Panc1 (cell line): Measurements from ENCODE around the gene SENP7. TPM values are rescaled to one million over a fixed set of nuclear protein-coding genes. Genes with fewer than 3 reads are reported as not detected.

ENCODE experiments used
- ATAC-seq: fragments of 200-7000 bp; cut with Tn5 transposase; 2 replicates; pipeline ENCODE4 v1.9.1; 2020; ENCODE audit warnings: mild to moderate bottlenecking, moderate library complexity
- BruUV-seq: library from RNA; stranded (reverse); fragments of 400-500 nt; replicated peaks from 2 replicates; lab custom pipeline; 2021; lab: Mats Ljungman, UMichigan
- CTCF ChIA-PET: fragments of 300-600 bp; sonication (Branson Sonifier 250); formaldehyde crosslinking; loops from one replicate; lab custom pipeline; 2022; ENCODE audit warnings: antibody characterized with exemption; lab: Charles Lee
- POLR2A ChIA-PET: fragments of 300-600 bp; sonication (Branson Sonifier 250); formaldehyde crosslinking; loops from one replicate; lab custom pipeline; 2022; ENCODE audit warnings: antibody characterized with exemption; lab: Charles Lee
- DNase-seq: peaks from one replicate; pipeline ENCODE4 v3.0.0-alpha.2; 2010; ENCODE audit warnings: low read depth, low spot score
- H3K27ac ChIP-seq: 2 replicates; pipeline ENCODE4 v1.5.1; 2011; ENCODE audit warnings: mild to moderate bottlenecking, low read length, inconsistent platforms
- H3K27me3 ChIP-seq: fragments of 200-500 bp; sonication (Bioruptor generic); 2 replicates; pipeline ENCODE4 v1.6.0; 2014; ENCODE audit warnings: low read length, inconsistent platforms; ENCODE audit not compliant: control insufficient read depth, insufficient read depth
- H3K36me3 ChIP-seq: fragments of 200-500 bp; sonication (Bioruptor generic); 2 replicates; pipeline ENCODE4 v1.5.1; 2014; ENCODE audit warnings: inconsistent platforms, mild to moderate bottlenecking, low read length, moderate library complexity; ENCODE audit not compliant: control insufficient read depth, insufficient read depth
- H3K4me1 ChIP-seq: 2 replicates; pipeline ENCODE4 v1.5.1; 2011; ENCODE audit warnings: inconsistent platforms, mild to moderate bottlenecking, low read length, moderate library complexity; ENCODE audit not compliant: control insufficient read depth, insufficient read depth
- H3K4me3 ChIP-seq, 2 experiments: 2 replicates each; pipeline ENCODE4 v1.5.1; 2011 to 2012; ENCODE audit warnings: low read depth in 2 of 2, low read length in 2 of 2, mild to moderate bottlenecking in 2 of 2, inconsistent platforms in 1 of 2, moderate library complexity in 1 of 2
- H3K9me3 ChIP-seq: fragments of 200-500 bp; sonication (Bioruptor generic); 2 replicates; pipeline ENCODE4 v1.5.1; 2014; ENCODE audit warnings: low read depth, mild to moderate bottlenecking, inconsistent platforms, low read length, moderate library complexity; ENCODE audit not compliant: control insufficient read depth, insufficient read depth
- POLR2AphosphoS5 ChIP-seq: IDR thresholded peaks from 2 replicates; pipeline ENCODE4 v1.6.1; 2012; ENCODE audit warnings: mild to moderate bottlenecking, low read depth, low read length, moderate library complexity
- SIN3A ChIP-seq: IDR thresholded peaks from 2 replicates; pipeline ENCODE4 v1.6.1; 2012; ENCODE audit warnings: low read depth, mild to moderate bottlenecking, low read length, moderate library complexity, borderline replicate concordance; ENCODE audit not compliant: insufficient read depth
- TCF7L2 ChIP-seq: IDR thresholded peaks from 2 replicates; pipeline ENCODE4 v1.6.1; 2011; ENCODE audit warnings: mild to moderate bottlenecking, low read depth, low read length, inconsistent platforms
- in situ Hi-C: cut with HindIII; loops from 2 replicates; pipeline ENCODE4 v1.10.0; 2016; ENCODE audit warnings: low sequenced_read_pairs, low pct_unique_long_range_greater_than_20kb
- intact Hi-C: fragments of 100-400 bp; cut with micrococcal nuclease; formaldehyde crosslinking; loops from one replicate; pipeline ENCODE4 v1.10.0; 2022; ENCODE audit not compliant: unreplicated experiment
- total RNA-seq: library from RNA; stranded (reverse); gene quantifications from one replicate; pipeline ENCODE4 v1.2.1, GENCODE V29; 2021; ENCODE audit not compliant: unreplicated experiment
- TF ChIP-seq, protein P1 (sequence below), 2 experiments: IDR thresholded peaks; 2 replicates each; pipeline ENCODE4 v1.6.1; 2011 to 2012; ENCODE audit warnings: low read depth in 2 of 2, control low read depth in 1 of 2, low read length in 1 of 2, mild to moderate bottlenecking in 1 of 2, moderate library complexity in 1 of 2; ENCODE audit not compliant: insufficient read depth in 1 of 2
- TF ChIP-seq, protein P2 (sequence below): fragments of 450-650 bp; IDR thresholded peaks from 2 replicates; pipeline ENCODE4 v1.5.1; 2017; ENCODE audit warnings: mild to moderate bottlenecking

Gene SENP7
- total RNA-seq, 1 experiment from 2014 or later: 10.1 TPM

DNA sequence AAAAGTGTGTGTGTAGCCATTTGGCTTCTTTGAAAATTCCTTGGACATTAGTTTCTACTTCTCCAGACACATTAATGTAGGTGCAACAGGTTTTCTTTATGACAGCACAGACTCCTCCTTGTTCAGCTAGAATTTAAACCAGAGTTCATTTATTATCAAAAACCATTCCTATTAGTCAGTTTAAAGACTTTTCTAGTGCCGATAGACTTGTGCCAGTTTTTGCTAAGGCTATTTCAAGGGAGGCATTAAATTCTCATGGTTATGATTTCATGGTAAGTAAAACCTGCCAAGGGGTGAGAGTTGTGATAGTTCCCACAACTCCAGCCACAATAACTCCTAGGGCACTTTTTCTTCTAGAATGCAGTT, 20.6 kb upstream of the SENP7 start:
- no peak for TF ChIP-seq TCF7L2
- TF ChIP-seq, protein P1, sequence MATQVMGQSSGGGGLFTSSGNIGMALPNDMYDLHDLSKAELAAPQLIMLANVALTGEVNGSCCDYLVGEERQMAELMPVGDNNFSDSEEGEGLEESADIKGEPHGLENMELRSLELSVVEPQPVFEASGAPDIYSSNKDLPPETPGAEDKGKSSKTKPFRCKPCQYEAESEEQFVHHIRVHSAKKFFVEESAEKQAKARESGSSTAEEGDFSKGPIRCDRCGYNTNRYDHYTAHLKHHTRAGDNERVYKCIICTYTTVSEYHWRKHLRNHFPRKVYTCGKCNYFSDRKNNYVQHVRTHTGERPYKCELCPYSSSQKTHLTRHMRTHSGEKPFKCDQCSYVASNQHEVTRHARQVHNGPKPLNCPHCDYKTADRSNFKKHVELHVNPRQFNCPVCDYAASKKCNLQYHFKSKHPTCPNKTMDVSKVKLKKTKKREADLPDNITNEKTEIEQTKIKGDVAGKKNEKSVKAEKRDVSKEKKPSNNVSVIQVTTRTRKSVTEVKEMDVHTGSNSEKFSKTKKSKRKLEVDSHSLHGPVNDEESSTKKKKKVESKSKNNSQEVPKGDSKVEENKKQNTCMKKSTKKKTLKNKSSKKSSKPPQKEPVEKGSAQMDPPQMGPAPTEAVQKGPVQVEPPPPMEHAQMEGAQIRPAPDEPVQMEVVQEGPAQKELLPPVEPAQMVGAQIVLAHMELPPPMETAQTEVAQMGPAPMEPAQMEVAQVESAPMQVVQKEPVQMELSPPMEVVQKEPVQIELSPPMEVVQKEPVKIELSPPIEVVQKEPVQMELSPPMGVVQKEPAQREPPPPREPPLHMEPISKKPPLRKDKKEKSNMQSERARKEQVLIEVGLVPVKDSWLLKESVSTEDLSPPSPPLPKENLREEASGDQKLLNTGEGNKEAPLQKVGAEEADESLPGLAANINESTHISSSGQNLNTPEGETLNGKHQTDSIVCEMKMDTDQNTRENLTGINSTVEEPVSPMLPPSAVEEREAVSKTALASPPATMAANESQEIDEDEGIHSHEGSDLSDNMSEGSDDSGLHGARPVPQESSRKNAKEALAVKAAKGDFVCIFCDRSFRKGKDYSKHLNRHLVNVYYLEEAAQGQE (IDR thresholded peaks at IDR 0.05; ENCODE audit: insufficient read depth in 1 of 2, low read depth in 2 of 2, low read length in 1 of 2): no peak
- no peak for TF ChIP-seq POLR2AphosphoS5
- TF ChIP-seq SIN3A: no peak
- TF ChIP-seq, protein P2, sequence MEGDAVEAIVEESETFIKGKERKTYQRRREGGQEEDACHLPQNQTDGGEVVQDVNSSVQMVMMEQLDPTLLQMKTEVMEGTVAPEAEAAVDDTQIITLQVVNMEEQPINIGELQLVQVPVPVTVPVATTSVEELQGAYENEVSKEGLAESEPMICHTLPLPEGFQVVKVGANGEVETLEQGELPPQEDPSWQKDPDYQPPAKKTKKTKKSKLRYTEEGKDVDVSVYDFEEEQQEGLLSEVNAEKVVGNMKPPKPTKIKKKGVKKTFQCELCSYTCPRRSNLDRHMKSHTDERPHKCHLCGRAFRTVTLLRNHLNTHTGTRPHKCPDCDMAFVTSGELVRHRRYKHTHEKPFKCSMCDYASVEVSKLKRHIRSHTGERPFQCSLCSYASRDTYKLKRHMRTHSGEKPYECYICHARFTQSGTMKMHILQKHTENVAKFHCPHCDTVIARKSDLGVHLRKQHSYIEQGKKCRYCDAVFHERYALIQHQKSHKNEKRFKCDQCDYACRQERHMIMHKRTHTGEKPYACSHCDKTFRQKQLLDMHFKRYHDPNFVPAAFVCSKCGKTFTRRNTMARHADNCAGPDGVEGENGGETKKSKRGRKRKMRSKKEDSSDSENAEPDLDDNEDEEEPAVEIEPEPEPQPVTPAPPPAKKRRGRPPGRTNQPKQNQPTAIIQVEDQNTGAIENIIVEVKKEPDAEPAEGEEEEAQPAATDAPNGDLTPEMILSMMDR: no peak
- Histone ChIP-seq H3K4me3 (no peak overlapping the region), H3K27ac (no peak overlapping the region), H3K4me1 (no peaks in the 10 kb centered on the region), H3K36me3 (no peaks in the 10 kb centered on the region), H3K9me3 (no peaks in the 10 kb centered on the region), H3K27me3 (peaks cover 5% of the 10 kb centered on the region; the same call in 1 of the 2 replicates)
- DNase-seq: no peak
- in situ Hi-C loops: no loop called here
- ATAC-seq: no peak
- no TSS peak for BruUV-seq
- ChIA-PET CTCF (no interaction called here), POLR2A (interaction anchor here (0.5 kb wide), 1 partner anchor 9 kb away, joined by 7 read pairs; no protein-coding TSS in a partner anchor)
- intact Hi-C loops: no loop called here

DNA sequence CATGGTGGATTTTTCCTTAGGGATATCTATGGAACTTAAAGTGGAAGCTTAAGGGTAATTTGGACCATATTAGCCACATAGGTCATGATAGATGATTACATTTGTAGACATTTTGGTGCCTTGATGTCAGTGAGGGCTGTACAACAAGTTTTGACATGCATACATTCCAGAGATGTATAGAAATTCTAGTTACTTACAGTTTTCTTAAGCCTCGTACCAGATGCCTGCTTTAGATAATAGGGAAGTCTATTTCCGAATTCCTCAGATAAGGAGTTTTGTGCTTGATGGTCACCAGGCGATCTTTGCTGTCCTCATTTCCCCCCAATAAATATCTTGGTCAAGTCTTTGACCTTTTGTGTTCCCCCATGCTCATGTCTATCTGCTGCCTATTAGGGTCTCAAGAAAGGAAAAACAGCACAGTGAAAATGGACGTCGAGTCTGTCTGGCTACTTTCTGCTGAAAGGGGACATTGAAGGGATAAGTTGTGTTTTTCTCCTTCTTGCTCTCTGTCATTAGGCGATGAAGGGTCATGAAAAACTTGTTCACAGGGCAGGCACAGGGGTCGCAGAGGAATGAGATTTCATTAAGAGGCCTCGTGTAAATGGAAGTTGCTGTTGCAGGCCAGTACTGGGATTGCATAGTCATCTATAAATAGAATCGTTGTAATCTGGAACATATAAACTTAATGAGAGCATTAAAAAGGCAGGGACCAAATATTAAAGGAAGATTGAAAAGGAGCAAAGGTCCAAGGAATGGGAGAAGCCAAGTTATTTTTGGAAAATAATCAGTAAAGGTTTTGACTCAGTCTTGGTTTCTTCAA, 20.0 kb upstream of the SENP7 start:
- CTCF ChIA-PET: no interaction called here
- POLR2A ChIA-PET: interaction anchor here (0.5 kb wide), 1 partner anchor 9 kb away, joined by 7 read pairs; no protein-coding TSS in a partner anchor
- Histone ChIP-seq H3K4me3 (no peak overlapping the region), H3K27me3 (peaks cover 5% of the 10 kb centered on the region; the same call in 1 of the 2 replicates), H3K9me3 (no peaks in the 10 kb centered on the region), H3K36me3 (no peaks in the 10 kb centered on the region), H3K4me1 (no peaks in the 10 kb centered on the region), H3K27ac (no peak overlapping the region)
- DNase-seq (no peak), ATAC-seq (no peak)
- intact Hi-C loops (no loop called here), in situ Hi-C loops (no loop called here)
- no TSS peak for BruUV-seq
- TF ChIP-seq, protein P1 (IDR thresholded peaks at IDR 0.05; ENCODE audit: insufficient read depth in 1 of 2, low read depth in 2 of 2, low read length in 1 of 2): no peak
- TF ChIP-seq SIN3A: no peak
- TF ChIP-seq POLR2AphosphoS5: no peak
- TF ChIP-seq, protein P2: no peak
- TF ChIP-seq TCF7L2: no peak
